ENCODE measurements around the gene PMS2.
"Not testable (repeated sequence)": the region's sequence is repeated elsewhere in the genome, so short reads cannot be mapped to it uniquely, and the experiment has no call there.

Gene PMS2

GRCh38 chr7:6015917-6016652, 7.2 kb upstream of the PMS2 start:
- DNase-seq = peak; percentile 41

- DNase-seq = peak; percentile 44
Observed at GRCh38 chr7:6012355-6013104, 3.7 kb upstream of the PMS2 start.

DNA sequence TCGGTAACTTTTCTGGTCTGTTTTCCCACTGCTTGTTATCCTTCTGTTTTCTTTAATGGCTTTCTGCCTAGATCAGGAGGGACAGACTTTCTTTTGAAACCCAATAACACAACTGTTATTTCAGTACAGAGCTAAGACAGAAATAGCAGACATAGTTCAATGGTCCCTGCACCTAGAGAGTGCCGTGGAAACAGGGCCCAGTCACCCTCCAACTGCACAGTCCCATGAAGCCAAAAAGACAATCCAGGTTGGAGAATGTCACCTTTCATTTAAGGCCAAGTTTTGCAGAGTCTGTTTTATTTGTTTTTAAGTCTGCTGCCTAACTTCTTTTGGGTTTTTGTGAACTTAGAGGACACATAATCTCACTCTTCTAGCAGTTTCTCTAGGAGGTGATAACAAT, 2.7 kb upstream of the PMS2 start:
- DNase-seq = no peak

GRCh38 chr7:6010370-6010769, 1.5 kb upstream of the PMS2 start:
- not testable (repeated sequence) for DNase-seq

DNA sequence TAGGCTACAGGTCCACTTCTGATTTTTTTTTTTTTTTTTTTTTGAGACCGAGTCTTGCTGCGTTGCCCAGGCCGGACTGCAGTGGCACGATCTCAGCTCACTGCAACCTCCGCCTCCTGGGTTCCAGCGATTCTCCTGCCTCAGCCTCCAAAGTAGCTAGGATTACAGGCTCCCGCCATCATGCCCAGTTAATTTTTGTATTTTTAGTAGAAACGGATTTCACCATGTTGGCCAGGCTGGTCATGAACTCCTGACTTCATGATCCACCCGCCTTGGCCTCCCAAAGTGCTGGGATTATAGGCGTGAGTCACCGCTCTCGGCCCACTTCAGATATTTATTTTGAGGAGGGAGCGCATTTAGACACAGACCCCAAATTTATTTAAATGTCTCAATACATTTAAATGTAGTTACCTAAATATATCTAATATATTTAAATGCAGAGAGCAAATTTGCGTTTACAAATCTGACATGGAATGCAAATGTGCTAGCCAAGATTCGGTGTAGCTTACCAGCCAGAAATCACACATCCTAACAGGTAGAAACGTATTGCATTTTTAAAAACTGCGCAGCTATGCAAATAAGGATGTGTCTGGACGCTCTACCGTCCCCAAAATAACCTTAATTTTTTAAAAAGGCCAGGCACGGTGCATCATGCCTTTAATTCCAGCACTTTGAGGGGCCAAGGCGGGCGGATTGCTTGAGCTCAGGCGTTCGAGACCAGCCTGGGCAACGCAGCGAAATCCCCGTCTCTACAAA, 836 bp downstream of the PMS2 start:
- DNase-seq = not testable (repeated sequence)

DNA sequence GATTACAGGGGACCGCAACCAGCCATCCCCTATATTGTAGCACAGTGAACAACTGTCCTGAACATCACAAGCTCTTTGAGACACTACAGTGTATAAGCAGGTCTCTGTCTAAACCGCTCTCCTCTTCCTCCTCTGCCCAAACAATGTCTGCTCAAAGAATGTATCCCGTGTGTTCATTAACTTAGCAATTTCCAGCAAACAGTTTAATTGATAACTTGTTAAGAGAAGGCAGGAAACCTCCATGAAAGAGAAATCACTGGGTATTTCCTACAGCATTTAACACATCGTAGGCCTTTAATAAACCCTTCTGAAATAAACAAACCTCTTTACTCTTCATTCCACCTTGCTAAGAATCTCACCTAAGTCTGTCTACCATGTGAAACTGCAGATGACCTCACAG, 1.5 kb downstream of the PMS2 start:
- no peak for DNase-seq

DNA sequence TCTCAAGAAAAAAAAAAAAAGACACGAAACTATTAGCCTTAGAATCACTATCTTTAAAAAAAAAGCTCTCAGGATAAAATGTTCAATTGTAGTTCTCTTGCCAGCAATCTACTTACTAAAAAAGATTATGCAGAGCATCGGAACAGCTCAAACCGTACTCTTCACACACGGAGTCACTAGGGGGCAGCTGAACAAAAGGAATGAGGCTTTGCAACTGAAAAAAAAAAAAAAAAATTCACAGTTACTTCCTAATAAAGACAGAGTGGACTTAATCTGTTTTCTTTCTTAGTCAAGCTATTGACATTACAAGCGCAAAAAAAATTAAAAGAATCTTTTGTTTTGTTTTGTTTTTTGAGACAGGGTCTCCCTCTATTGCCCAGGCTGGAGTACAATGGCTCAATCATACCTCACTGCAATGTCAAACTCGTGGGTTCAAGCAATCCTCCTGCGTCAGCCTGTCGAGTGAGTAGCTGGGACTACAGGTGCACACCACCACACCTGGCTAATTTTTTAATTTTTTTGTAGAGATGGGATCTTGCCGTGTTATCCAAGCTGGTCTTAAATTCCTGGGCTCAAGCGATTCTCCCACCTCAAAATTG, 11.5 kb downstream of the PMS2 start:
- DNase-seq = peak; percentile 40

DNA sequence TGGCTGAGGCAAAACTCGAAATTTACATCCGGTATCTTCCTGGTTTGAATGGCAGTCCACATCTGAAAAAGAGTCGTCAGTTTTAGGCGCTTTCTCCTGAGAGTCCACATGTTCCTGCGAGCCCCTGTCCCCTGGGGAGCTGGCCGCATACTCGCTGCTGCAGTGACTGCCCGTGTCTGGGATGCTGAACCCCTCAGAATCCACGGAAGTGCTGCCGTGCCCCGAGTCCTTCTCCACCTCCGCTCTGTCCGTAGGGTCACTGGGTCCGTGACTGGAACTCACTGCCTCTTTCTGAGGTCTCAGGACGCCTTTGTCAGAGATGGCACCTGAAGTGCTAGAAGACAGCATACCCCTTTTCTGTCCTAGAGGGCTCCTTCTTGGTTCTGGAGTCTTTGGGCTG, 21.8 kb downstream of the PMS2 start:
- DNase-seq = not testable (repeated sequence)

- DNase-seq = not testable (repeated sequence)
Observed at GRCh38 chr7:5979680-5980314, 29.1 kb downstream of the PMS2 start.

DNA sequence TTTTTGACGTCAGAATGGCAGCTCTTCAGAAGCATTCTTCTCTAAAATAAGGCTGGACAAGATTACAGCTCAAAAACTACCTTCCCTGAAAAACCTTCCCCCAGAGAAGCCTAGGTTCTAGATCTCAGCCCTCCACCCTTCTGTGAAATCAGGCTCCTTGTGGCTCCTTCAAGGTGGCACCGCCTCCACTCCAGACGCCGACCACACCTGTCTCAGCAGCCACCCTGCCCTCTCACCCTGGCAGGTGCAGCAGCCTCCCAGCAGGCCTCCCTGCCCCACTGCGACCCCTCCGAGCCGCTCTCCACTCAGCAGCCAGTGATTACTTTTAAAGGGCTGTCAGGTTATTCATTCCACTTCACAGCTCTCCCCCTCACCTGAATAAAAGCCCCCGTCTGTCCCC, 35.3 kb downstream of the PMS2 start:
- DNase-seq = not testable (repeated sequence)

- not testable (repeated sequence) for DNase-seq
Observed at GRCh38 chr7:5970347-5970911, 38.4 kb downstream of the PMS2 start, which contains the start of gene RSPH10B. Gene RSPH10B (minus strand): TSS chr7:5970689. CDS start chr7:5967116, 3,573 bp downstream.

DNA sequence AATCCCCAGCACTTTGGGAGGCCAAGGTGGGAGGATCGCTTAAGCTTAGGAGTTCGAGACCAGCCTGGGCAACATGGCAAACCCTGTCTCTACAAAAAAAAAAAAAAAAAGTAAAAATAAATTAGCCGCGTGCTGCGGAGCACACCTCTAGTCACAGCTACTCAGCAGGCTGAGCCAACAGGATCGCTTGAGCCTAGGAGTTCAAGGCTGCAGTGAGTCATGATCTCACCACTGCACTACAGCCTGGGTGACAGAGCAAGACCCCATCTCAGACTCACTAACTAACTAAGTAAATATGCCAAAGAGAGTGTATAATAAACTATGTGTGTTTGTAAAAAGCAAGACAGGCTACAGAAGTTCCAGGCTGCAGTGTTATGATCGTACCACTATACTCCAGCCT, 45.0 kb downstream of the PMS2 start:
- DNase-seq = not testable (repeated sequence)

- DNase-seq = not testable (repeated sequence)
Observed at GRCh38 chr7:5963205-5963604, 45.6 kb downstream of the PMS2 start.

DNA sequence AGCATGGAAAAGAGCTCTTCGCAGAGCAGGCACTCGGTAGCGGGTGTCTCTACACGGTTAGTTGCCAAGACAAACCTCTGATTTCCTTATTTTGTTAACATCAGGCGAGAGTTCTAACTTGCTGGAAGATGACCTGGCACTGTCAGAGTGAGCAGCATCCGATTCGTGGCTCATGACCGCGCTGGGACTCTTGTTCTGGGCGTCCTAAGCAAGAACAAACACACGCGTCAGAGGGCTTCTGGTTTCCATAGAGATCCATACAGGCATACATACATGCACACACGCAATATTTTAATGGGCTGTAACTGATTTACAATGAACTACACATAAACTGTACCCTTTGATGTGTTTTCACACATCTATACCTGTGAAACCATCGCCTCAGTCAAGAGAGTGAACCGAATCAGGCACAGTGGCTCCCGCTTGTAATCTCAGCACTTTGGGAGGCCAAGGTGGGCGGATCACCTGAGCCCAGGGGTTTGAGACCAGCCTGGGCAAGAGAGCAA, 73.9 kb downstream of the PMS2 start:
- not testable (repeated sequence) for DNase-seq

- DNase-seq = not testable (repeated sequence)
Observed at GRCh38 chr7:5931905-5932644, 76.8 kb downstream of the PMS2 start.

GRCh38 chr7:5931250-5931649, 77.6 kb downstream of the PMS2 start:
- not testable (repeated sequence) for DNase-seq

DNA sequence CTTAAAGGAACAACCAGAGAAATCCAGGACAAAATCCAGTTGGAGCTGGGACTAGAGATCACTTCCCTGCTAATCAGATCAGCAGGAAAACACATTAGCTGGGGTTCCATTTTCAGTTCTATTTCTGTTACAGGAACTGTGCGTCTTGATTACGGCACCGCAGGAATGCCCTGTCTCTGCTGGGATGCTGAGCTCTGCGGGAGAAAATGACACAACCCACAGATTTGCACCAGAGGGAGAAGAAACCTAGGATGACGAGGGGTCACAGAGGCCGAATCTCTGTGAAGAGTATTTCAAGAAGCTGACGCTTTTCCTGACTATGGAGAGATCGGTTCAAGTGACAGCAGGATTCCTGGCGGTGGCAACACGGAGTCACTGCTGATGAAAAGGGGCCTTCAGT, 78.6 kb downstream of the PMS2 start:
- not testable (repeated sequence) for DNase-seq

GRCh38 chr7:5926263-5926870, 82.5 kb downstream of the PMS2 start:
- DNase-seq = not testable (repeated sequence)

- not testable (repeated sequence) for DNase-seq
Observed at GRCh38 chr7:5924630-5925029, 84.2 kb downstream of the PMS2 start.

- not testable (repeated sequence) for DNase-seq
Observed at GRCh38 chr7:5924180-5924579, 84.7 kb downstream of the PMS2 start.
